GM12875 (cell line): ENCODE measurements around the gene AGFG1.

Source experiments
- H3K4me3 ChIP-seq: one replicate; pipeline ENCODE4 v1.5.1; 2011; ENCODE audit warnings: low read depth, low read length, control low read depth
- CTCF ChIP-seq: IDR thresholded peaks from 2 replicates; pipeline ENCODE4 v1.5.1; 2011; ENCODE audit warnings: low read depth, mild to moderate bottlenecking, control low read depth, inconsistent platforms, low read length, moderate library complexity, borderline replicate concordance; ENCODE audit not compliant: insufficient read depth

AGFG1 gene

DNA sequence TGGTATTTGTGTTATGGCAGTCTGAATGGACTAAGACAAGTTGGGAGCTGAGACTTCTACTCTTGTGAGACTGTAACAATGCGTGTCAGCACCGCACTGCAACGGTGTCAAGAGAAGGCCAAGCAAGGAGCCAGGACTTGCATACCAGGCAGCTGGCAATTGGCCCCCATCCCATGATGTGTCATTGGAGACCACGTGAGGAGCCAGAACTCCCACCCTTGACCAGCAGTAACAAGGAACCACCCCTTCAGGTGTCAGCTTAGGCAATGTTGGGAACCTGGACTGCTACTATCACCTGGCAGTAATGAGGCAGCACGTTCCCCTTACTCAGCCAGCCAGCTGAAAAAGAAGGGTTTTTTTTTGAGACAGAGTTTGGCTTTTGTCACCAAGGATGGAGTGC, 32.7 kb upstream of the AGFG1 start:
- H3K4me3 ChIP-seq = no peak overlapping the region
- no peak for TF ChIP-seq CTCF

GRCh38 chr2:227442639-227443038, 29.3 kb upstream of the AGFG1 start:
- TF ChIP-seq CTCF = no peak
- no peak overlapping the region for H3K4me3 ChIP-seq

GRCh38 chr2:227443889-227444568, 27.9 kb upstream of the AGFG1 start:
- H3K4me3 ChIP-seq = no peak overlapping the region
- no peak for TF ChIP-seq CTCF

DNA sequence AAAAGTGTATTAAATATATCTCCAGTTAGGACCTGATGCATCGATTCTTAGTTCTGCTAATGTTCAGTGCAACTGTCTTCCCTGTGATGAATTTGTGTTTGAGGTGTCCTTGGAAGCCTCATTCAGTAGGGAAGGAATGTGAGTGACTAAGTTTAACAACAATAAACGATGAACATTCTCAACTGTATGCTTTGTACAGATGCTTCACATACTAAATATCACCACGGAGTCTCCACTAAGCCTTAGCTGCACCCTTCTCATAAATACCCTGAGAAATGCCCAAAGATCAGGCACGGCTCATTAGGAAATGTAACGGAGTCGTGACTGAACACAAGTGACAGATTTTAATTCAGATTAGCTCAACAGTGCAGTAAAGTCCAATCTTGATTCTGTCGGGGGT, 24.4 kb upstream of the AGFG1 start:
- no peak overlapping the region for H3K4me3 ChIP-seq
- TF ChIP-seq CTCF = no peak

DNA sequence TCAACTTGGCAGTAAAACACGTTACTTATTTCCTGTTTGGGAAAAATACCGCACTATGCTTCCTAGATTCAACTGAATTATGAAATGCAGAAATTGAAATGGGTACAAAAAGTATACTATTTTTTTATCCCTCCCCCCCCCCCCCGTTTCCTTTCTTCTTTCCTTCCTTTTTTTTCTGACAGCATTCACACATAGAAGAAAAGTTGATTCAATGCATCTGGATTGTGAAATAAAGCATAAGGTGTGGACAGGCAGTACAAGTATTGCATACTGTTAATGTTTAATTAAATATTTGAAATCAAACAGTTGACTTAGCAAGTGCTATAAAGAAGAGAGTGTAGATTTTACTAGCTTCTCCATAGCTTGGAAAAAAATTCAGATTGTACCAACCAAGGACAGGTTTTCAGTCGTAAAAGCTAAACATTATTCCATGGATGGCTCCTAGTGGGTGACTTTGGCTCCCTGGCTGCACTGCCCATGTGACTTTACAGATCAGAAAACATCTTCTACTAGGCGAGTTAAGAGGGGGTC, 21.6 kb upstream of the AGFG1 start:
- TF ChIP-seq CTCF = no peak
- H3K4me3 ChIP-seq = no peak overlapping the region

GRCh38 chr2:227450926-227451654, 20.9 kb upstream of the AGFG1 start:
- no peak overlapping the region for H3K4me3 ChIP-seq
- no peak for TF ChIP-seq CTCF

- no peak overlapping the region for H3K4me3 ChIP-seq
- TF ChIP-seq CTCF = no peak
Measured at GRCh38 chr2:227451655-227451992, 20.3 kb upstream of the AGFG1 start.
